SK-N-MC (cell line): ENCODE data around the gene WDR72.

ENCODE experiments used
- DNase-seq: peaks from one replicate; pipeline ENCODE4 v3.0.0-alpha.2; 2011; ENCODE audit warnings: low read depth, low spot score
- H3K27ac ChIP-seq: fragments of 200-600 bp; sonication (generic); 2 replicates; pipeline ENCODE4 v1.5.1; 2016; ENCODE audit warnings: mixed run types
- H3K36me3 ChIP-seq: fragments of 200-600 bp; sonication (generic); 2 replicates; pipeline ENCODE4 v1.6.1; 2017; ENCODE audit warnings: antibody characterized with exemption, low read length, mixed read lengths; ENCODE audit not compliant: insufficient read depth
- H3K4me3 ChIP-seq: fragments of 200-600 bp; sonication (generic); 2 replicates; pipeline ENCODE4 v1.5.1; 2016
- H3K9ac ChIP-seq: fragments of 200-600 bp; sonication (generic); 2 replicates; pipeline ENCODE4 v1.8.0; 2017; ENCODE audit warnings: mixed run types, mixed read lengths; ENCODE audit not compliant: insufficient read length
- H3K9me3 ChIP-seq: fragments of 200-600 bp; sonication (generic); 2 replicates; pipeline ENCODE4 v1.6.1; 2017; ENCODE audit warnings: low read depth, mild to moderate bottlenecking, antibody characterized with exemption, low read length, moderate library complexity, mixed read lengths
- EZH2 ChIP-seq: fragments of 200-600 bp; sonication (generic); IDR thresholded peaks from one replicate; pipeline ENCODE4 v1.6.1; 2017; ENCODE audit warnings: antibody characterized with exemption
- FOXP2 ChIP-seq: optimal IDR thresholded peaks from 2 replicates; pipeline ENCODE3; 2011; ENCODE audit warnings: mild to moderate bottlenecking, moderate library complexity; ENCODE audit not compliant: insufficient read depth; ENCODE audit errors: extremely low read length, control extremely low read depth
- POLR2AphosphoS5 ChIP-seq: IDR thresholded peaks from 2 replicates; pipeline ENCODE4 v1.6.1; 2012; ENCODE audit warnings: mild to moderate bottlenecking, low read depth, low read length, borderline replicate concordance

The WDR72 gene

DNA sequence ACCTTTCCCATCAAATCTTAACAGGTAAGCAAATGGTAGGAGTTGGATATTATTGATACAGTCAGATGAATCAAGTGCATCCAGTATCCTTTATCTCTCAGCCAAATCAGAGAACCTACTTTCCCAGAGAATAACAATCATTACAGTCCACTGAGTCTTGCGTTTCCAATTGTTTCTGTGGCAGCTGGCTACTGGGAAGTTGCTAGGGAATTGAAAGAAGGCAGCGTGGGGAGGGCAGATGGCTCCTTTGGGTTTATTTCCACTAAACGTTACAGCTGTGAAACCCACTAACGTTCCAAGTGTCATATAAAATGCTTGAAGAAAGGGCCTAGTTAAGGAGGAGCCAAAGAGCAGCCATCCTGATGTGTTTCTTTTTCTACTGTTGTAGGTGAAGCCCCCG, 78.4 kb downstream of the WDR72 start:
- no peaks in the 10 kb centered on the region for H3K36me3 ChIP-seq
- DNase-seq, result no peak
- no peak overlapping the region for H3K4me3 ChIP-seq
- TF ChIP-seq POLR2AphosphoS5, result no peak
- no peak for TF ChIP-seq FOXP2
- TF ChIP-seq EZH2, result no peak
- H3K9me3 ChIP-seq, result no peaks in the 10 kb centered on the region
- no peak overlapping the region for H3K27ac ChIP-seq
- no peak overlapping the region for H3K9ac ChIP-seq

DNA sequence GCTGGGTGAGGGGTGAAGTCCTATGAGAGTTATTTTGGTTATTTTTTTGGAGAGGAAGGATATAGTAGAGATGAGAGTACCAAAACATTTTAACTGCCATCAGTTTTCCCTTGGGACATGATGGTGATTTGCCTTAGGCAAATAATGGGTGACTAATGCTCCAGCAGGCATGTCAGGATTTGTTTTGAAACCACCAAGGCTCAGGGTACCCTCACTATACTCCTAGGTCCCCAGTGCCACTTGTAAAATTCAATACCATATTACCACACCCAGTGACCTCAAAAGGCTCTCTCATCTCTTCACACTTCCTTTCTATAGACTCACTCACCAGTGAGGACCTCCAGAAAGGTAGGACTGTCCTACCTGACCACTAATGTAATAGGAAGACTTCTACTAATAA, 83.6 kb downstream of the WDR72 start:
- no peak for DNase-seq
- H3K9me3 ChIP-seq, result no peaks in the 10 kb centered on the region
- no peak overlapping the region for H3K9ac ChIP-seq
- no peak for TF ChIP-seq EZH2
- TF ChIP-seq FOXP2, result no peak
- TF ChIP-seq POLR2AphosphoS5, result no peak
- no peaks in the 10 kb centered on the region for H3K36me3 ChIP-seq
- H3K4me3 ChIP-seq, result no peak overlapping the region
- H3K27ac ChIP-seq, result no peak overlapping the region

DNA sequence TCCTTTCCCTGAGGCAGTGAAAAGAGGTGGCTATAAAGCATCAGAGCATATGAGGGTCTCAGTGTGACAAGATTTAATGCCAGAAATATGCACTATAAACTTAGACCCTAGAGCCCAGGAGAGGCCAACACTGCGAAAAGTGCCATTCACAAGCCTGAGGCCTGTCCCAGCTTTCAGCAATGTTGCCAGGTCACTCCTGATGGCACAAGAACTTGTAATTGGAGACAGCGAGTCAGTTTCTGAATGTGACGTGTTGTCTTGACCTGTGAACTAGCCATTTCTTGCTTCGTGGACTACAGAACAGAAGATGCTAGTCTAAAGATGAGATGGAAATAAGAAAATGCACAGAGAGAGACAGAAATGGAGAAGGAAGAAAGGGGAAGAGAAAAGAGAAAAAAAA, 87.9 kb downstream of the WDR72 start:
- TF ChIP-seq FOXP2, result no peak
- no peak for TF ChIP-seq POLR2AphosphoS5
- TF ChIP-seq EZH2, result no peak

DNA sequence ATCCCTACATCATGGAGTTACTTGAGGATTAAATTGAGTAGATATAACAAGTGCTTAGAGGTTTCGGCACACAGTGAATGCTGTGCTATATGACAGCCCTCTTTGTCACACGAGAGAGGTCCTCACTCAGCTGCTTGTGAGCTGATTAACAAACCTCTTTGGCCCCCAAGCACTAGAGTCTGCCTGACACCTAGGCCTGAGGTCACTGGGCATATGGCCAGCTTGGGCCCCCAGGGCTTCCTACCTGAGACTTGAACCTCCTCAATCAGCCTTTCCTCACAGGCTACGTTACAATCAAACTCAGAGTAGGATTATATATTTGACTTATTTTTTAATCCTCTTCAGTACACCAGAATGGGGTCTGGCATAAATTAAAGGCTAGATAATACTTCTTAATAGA, 88.8 kb downstream of the WDR72 start:
- H3K9me3 ChIP-seq, result no peaks in the 10 kb centered on the region
- H3K4me3 ChIP-seq, result no peak overlapping the region
- no peaks in the 10 kb centered on the region for H3K36me3 ChIP-seq
- H3K27ac ChIP-seq, result no peak overlapping the region
- DNase-seq, result no peak
- TF ChIP-seq EZH2 (no peak), FOXP2 (no peak), POLR2AphosphoS5 (no peak)
- no peak overlapping the region for H3K9ac ChIP-seq

More for the DNA sequence above, 87.9 kb downstream of the WDR72 start:
- DNase-seq, result no peak
- H3K4me3 ChIP-seq, result no peak overlapping the region
- H3K9me3 ChIP-seq, result no peaks in the 10 kb centered on the region
- no peaks in the 10 kb centered on the region for H3K36me3 ChIP-seq
- H3K27ac ChIP-seq, result no peak overlapping the region
- no peak overlapping the region for H3K9ac ChIP-seq

DNA sequence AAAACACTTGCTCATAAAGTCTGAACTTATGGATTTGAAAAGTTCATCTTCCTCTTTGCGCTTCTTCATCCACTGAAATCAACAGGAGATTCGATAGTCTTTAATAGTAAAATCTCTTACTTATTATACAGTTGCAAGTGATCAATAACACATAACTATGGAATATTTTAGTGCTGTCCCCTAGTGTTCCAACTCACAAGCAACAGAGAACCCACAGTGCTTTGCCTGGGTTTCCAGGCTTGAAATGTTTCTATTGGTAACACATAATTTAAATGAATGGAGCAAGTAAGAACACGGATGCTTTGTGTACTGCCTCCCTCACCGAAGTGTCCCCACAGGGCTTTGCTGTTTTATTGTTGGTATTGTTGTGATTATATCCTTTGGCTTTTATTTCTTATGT, 93.5 kb downstream of the WDR72 start:
- TF ChIP-seq EZH2 (no peak), POLR2AphosphoS5 (no peak), FOXP2 (no peak)
- Histone ChIP-seq H3K9ac (no peak overlapping the region), H3K4me3 (no peak overlapping the region), H3K27ac (no peak overlapping the region), H3K9me3 (no peaks in the 10 kb centered on the region), H3K36me3 (no peaks in the 10 kb centered on the region)
- no peak for DNase-seq

DNA sequence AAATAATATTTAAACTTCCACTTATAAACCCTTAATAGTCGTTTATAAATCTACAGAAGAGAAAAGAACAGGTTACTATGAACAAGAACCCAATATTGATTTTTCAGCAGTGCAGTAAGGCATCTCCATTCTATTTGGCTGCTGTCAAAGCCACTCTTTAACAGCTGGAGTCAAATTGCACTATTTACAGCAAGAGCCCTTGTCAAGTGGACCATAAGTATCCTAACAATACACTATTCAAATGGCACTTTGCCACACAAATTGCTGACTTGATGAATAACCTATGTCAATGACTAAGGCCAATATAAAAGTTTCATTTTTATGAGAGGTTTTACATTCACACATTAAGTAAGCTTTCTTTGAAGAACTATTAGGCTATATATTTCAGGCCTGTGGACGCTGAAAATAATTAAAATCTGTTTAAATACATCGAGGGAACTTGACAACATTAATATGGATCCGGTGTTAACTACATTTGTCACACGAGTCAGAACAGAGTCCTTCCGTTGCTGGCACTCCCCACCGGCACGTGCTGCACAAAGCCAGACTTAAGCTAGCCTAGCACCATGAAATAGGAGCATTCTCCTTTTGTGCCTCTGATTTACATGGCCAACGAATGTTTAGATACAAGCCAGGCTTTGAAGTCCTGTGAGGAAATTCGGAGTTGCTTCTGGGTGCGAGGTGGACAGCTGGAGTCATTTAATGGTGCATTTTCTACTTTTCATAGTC, 100.5 kb downstream of the WDR72 start:
- H3K9ac ChIP-seq, result no peak overlapping the region
- no peak overlapping the region for H3K27ac ChIP-seq
- H3K36me3 ChIP-seq, result no peaks in the 10 kb centered on the region
- H3K4me3 ChIP-seq, result no peak overlapping the region
- no peak for DNase-seq
- TF ChIP-seq EZH2, result no peak
- TF ChIP-seq POLR2AphosphoS5, result no peak
- no peak for TF ChIP-seq FOXP2
- H3K9me3 ChIP-seq, result no peaks in the 10 kb centered on the region

DNA sequence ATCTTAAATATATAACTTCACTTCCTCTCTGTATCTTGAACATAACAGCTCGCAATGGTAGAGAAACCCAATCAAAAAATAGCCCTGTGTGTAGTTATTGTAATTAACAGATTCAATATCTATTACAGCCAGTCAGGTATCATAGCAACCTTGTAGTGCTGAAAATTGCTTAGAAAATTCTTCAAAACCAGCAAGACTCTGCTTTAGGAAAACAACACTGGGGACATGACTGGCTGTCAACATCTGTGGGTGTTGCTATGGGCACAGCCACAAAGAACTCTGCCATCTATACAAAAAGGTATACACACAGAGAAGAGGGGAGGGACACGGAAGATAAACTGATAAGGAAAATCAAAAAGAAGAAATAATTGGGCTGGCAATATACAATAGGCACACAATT, 101.2 kb downstream of the WDR72 start:
- Histone ChIP-seq H3K9me3 (no peaks in the 10 kb centered on the region), H3K27ac (no peak overlapping the region), H3K9ac (no peak overlapping the region), H3K4me3 (no peak overlapping the region), H3K36me3 (no peaks in the 10 kb centered on the region)
- TF ChIP-seq POLR2AphosphoS5, result no peak
- no peak for DNase-seq

DNA sequence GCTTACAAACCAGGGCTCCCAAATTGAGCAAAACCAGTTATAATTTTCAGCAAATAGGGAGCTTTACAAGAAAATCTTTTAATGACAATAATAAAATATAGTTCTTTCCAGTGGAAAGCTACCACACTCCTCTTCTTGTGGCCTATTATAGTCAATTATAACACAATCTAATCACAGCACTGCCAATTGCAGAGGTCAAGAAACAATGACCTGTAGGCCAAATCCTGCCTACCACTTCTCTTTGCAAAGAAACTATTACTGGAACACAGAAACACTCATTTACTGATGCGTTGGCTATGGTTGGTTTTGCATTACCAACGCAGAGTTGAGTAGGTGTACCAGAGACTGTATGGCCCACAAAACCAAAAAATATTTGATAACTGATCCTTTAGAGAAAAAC, 110.5 kb downstream of the WDR72 start:
- no peaks in the 10 kb centered on the region for H3K9me3 ChIP-seq
- no peak overlapping the region for H3K27ac ChIP-seq
- TF ChIP-seq EZH2, result no peak
- no peak for TF ChIP-seq FOXP2
- no peak for TF ChIP-seq POLR2AphosphoS5
- no peak overlapping the region for H3K9ac ChIP-seq
- H3K4me3 ChIP-seq, result no peak overlapping the region
- DNase-seq, result no peak
- H3K36me3 ChIP-seq, result no peaks in the 10 kb centered on the region

DNA sequence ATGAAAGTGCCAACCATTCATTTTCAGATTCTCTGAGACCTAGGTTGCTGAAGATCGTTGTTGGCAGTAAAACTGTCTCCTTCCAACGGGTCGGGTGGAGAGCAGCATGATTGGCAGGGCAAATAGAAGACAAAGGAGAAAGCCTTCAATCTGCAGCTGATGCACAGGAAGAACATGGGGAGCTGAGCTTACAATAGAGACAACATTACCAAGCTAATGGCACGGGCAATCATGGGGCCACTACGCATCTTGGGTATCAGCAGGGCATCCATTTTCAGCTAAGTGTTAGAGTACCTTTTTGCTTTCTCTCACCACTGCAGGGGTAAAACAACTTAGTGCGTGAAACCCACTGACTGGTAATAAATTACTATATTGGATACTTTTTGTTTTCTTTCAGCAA, 114.8 kb downstream of the WDR72 start:
- Histone ChIP-seq H3K9me3 (no peaks in the 10 kb centered on the region), H3K27ac (no peak overlapping the region), H3K4me3 (no peak overlapping the region), H3K9ac (no peak overlapping the region), H3K36me3 (no peaks in the 10 kb centered on the region)
- TF ChIP-seq EZH2 (no peak), FOXP2 (no peak), POLR2AphosphoS5 (no peak)
- DNase-seq, result no peak

DNA sequence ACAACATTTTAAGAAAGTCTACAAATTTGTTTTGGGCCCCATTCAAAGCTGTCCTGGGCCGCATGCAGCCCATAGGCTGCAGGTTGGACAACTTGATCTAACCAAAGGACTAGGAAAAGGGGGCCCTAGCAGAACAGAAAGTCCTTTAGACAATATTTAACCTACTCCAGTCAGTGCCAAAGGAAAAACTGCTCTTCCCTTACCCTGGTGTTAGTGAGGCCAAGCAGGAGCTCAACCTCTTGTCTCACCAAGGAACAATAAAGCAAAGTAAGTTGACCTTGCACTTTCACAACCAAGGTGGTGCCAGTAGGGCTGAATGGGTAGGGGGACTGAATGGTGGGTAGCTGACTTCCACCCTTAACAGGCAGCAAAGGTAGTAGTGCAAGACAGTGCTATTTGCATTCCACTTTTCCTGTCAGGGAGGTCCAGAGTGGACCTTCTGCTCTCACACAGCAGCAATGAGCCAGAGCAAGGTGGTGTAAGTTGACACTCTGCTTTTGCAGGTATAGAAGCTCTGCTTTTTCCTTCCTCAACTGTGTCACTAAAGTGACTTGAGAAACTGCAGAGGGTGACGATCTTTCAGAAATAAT, 124.9 kb downstream of the WDR72 start:
- no peaks in the 10 kb centered on the region for H3K36me3 ChIP-seq
- no peak overlapping the region for H3K27ac ChIP-seq
- TF ChIP-seq FOXP2 (no peak), POLR2AphosphoS5 (no peak), EZH2 (no peak)

More for the DNA sequence above, 124.9 kb downstream of the WDR72 start:
- H3K9me3 ChIP-seq, result no peaks in the 10 kb centered on the region
- no peak for DNase-seq
- no peak overlapping the region for H3K4me3 ChIP-seq
- no peak overlapping the region for H3K9ac ChIP-seq
